Activated CD4-positive, alpha-beta T cell treated with anti-CD3 and anti-CD28 coated beads, Interleukin-2, amount 10 ng/mL, durations not matched to agents 7 days and 5 days (primary cell): ENCODE results near the gene TRPM8. TPM values are rescaled to one million over a fixed set of nuclear protein-coding genes. Genes with fewer than 3 reads are reported as not detected.
A peak's percentile ranks its signal among the peaks of the same experiment; 100 is the strongest.
"Not testable (repeated sequence)": the region's sequence is repeated elsewhere in the genome, so short reads cannot be mapped to it uniquely, and the experiment has no call there.

ENCODE experiments used
- CTCF ChIA-PET: fragments of 350-600 bp; sonication (Branson Sonifier 250); formaldehyde crosslinking; loops from one replicate; lab custom pipeline; 2021; ENCODE audit warnings: antibody characterized with exemption; lab: Charles Lee
- POLR2A ChIA-PET: fragments of 350-600 bp; sonication (Branson Sonifier 250); formaldehyde crosslinking; loops from one replicate; lab custom pipeline; 2021; ENCODE audit warnings: antibody characterized with exemption; lab: Charles Lee
- DNase-seq: peaks from one replicate; pipeline ENCODE4 v3.0.0-alpha.2; 2020
- H3K27ac Mint-ChIP-seq: one replicate; pipeline ENCODE4 v1.8.0; 2021; ENCODE audit warnings: mild to moderate bottlenecking, moderate library complexity, mixed read lengths
- H3K27me3 Mint-ChIP-seq: one replicate; pipeline ENCODE4 v1.8.0; 2021; ENCODE audit warnings: mixed read lengths
- H3K36me3 Mint-ChIP-seq: one replicate; pipeline ENCODE4 v1.8.0; 2021; ENCODE audit warnings: low read depth, mixed read lengths
- H3K4me1 Mint-ChIP-seq: one replicate; pipeline ENCODE4 v1.8.0; 2021; ENCODE audit warnings: mixed read lengths
- H3K4me3 Mint-ChIP-seq: one replicate; pipeline ENCODE4 v1.8.0; 2021; ENCODE audit warnings: mild to moderate bottlenecking, moderate library complexity, mixed read lengths
- H3K9me3 Mint-ChIP-seq: one replicate; pipeline ENCODE4 v1.8.0; 2021; ENCODE audit warnings: mixed read lengths
- total RNA-seq, 2 experiments: library from RNA; stranded (reverse); gene quantifications; one replicate each; pipeline ENCODE4 v1.2.3, GENCODE V29; 2021

Gene TRPM8
- total RNA-seq, 2 experiments from 2014 or later: not detected

- Mint-ChIP-seq H3K36me3 (no peaks in the 10 kb centered on the region), H3K9me3 (no peaks in the 10 kb centered on the region), H3K27me3 (peaks cover 6% of the 10 kb centered on the region), H3K4me3 (no peak overlapping the region), H3K4me1 (peaks cover 6% of the 10 kb centered on the region), H3K27ac (no peak overlapping the region)
- DNase-seq: no peak
- CTCF ChIA-PET: no interaction called here
- POLR2A ChIA-PET: no interaction called here
Observed at GRCh38 chr2:233967164-233967563, 50.0 kb downstream of the TRPM8 start.

- ChIA-PET POLR2A (no interaction called here), CTCF (no interaction called here)
- Mint-ChIP-seq H3K27ac (no peak overlapping the region), H3K36me3 (no peaks in the 10 kb centered on the region), H3K27me3 (peaks cover 6% of the 10 kb centered on the region), H3K9me3 (no peaks in the 10 kb centered on the region), H3K4me1 (peaks cover 6% of the 10 kb centered on the region), H3K4me3 (no peak overlapping the region)
- peak; percentile 16 for DNase-seq
Observed at GRCh38 chr2:233968556-233968955, 51.4 kb downstream of the TRPM8 start.

GRCh38 chr2:233972460-233972859, 55.3 kb downstream of the TRPM8 start:
- H3K36me3 Mint-ChIP-seq, H3K9me3 Mint-ChIP-seq, POLR2A ChIA-PET, H3K4me3 Mint-ChIP-seq, H3K27me3 Mint-ChIP-seq, H3K27ac Mint-ChIP-seq, DNase-seq: not testable (repeated sequence)
- CTCF ChIA-PET: interaction anchor here (0.7 kb wide), 1 partner anchor 159 kb away, joined by 3 read pairs; no protein-coding TSS in a partner anchor
- H3K4me1 Mint-ChIP-seq: peaks cover 20% of the 10 kb centered on the region

GRCh38 chr2:233972941-233973575, 55.9 kb downstream of the TRPM8 start:
- Mint-ChIP-seq H3K27me3 (peaks cover 8% of the 10 kb centered on the region), H3K9me3 (no peaks in the 10 kb centered on the region), H3K36me3 (no peaks in the 10 kb centered on the region), H3K4me1 (peaks cover 25% of the 10 kb centered on the region), H3K4me3 (no peak overlapping the region), H3K27ac (no peak overlapping the region)
- CTCF ChIA-PET: interaction anchor here (0.6 to 1.2 kb wide), 3 partner anchors 10 to 158 kb away, joined by 3 to 4 read pairs (median 3); no protein-coding TSS in a partner anchor
- POLR2A ChIA-PET: no interaction called here
- DNase-seq: no peak

- POLR2A ChIA-PET: no interaction called here
- Mint-ChIP-seq H3K4me3 (no peak overlapping the region), H3K36me3 (no peaks in the 10 kb centered on the region), H3K9me3 (no peaks in the 10 kb centered on the region), H3K27ac (no peak overlapping the region), H3K4me1 (peaks cover 27% of the 10 kb centered on the region), H3K27me3 (peaks cover 8% of the 10 kb centered on the region)
- DNase-seq: no peak
- CTCF ChIA-PET: interaction anchor here (1.2 to 1.6 kb wide), 2 partner anchors 11 to 16 kb away, joined by 3 to 7 read pairs; no protein-coding TSS in a partner anchor
Observed at GRCh38 chr2:233973786-233974185, 56.6 kb downstream of the TRPM8 start.

GRCh38 chr2:233974530-233975071, 57.4 kb downstream of the TRPM8 start:
- H3K9me3 Mint-ChIP-seq: no peaks in the 10 kb centered on the region
- ChIA-PET POLR2A (no interaction called here), CTCF (interaction anchor here (1.0 to 1.6 kb wide), 3 partner anchors 9 to 15 kb away, joined by 3 to 7 read pairs (median 3); no protein-coding TSS in a partner anchor)
- no peak overlapping the region for H3K27ac Mint-ChIP-seq
- peaks cover 30% of the 10 kb centered on the region for H3K4me1 Mint-ChIP-seq
- H3K36me3 Mint-ChIP-seq: no peaks in the 10 kb centered on the region
- DNase-seq: no peak
- peaks cover 8% of the 10 kb centered on the region for H3K27me3 Mint-ChIP-seq
- no peak overlapping the region for H3K4me3 Mint-ChIP-seq

- Mint-ChIP-seq H3K27ac (no peak overlapping the region), H3K27me3 (peaks cover 3% of the 10 kb centered on the region), H3K4me3 (no peak overlapping the region), H3K4me1 (peaks cover 31% of the 10 kb centered on the region), H3K36me3 (no peaks in the 10 kb centered on the region), H3K9me3 (no peaks in the 10 kb centered on the region)
- no peak for DNase-seq
- CTCF ChIA-PET: no interaction called here
- POLR2A ChIA-PET: no interaction called here
Observed at GRCh38 chr2:233976087-233976486, 58.9 kb downstream of the TRPM8 start.

- POLR2A ChIA-PET: no interaction called here
- no peak overlapping the region for H3K27ac Mint-ChIP-seq
- no peak overlapping the region for H3K4me3 Mint-ChIP-seq
Observed at GRCh38 chr2:233976690-233977294, 59.6 kb downstream of the TRPM8 start.

GRCh38 chr2:233977296-233977837, 60.2 kb downstream of the TRPM8 start:
- H3K9me3 Mint-ChIP-seq: no peaks in the 10 kb centered on the region
- ChIA-PET POLR2A (no interaction called here), CTCF (interaction anchor here (1.0 to 2.0 kb wide), 3 partner anchors 13 to 156 kb away, joined by 3 to 4 read pairs (median 3); no protein-coding TSS in a partner anchor)
- DNase-seq: no peak
- peaks cover 5% of the 10 kb centered on the region for H3K27me3 Mint-ChIP-seq
- peaks cover 32% of the 10 kb centered on the region for H3K4me1 Mint-ChIP-seq
- H3K36me3 Mint-ChIP-seq: no peaks in the 10 kb centered on the region
- no peak overlapping the region for H3K27ac Mint-ChIP-seq
- no peak overlapping the region for H3K4me3 Mint-ChIP-seq

More at GRCh38 chr2:233976690-233977294, 59.6 kb downstream of the TRPM8 start:
- Mint-ChIP-seq H3K9me3 (no peaks in the 10 kb centered on the region), H3K27me3 (peaks cover 5% of the 10 kb centered on the region), H3K36me3 (no peaks in the 10 kb centered on the region), H3K4me1 (peaks cover 32% of the 10 kb centered on the region)
- DNase-seq: peak; percentile 56
- CTCF ChIA-PET: interaction anchor here (1.0 to 2.0 kb wide), 3 partner anchors 12 to 157 kb away, joined by 3 to 4 read pairs (median 3); no protein-coding TSS in a partner anchor

- H3K27ac Mint-ChIP-seq: no peak overlapping the region
- peaks cover 9% of the 10 kb centered on the region for H3K27me3 Mint-ChIP-seq
- no peak overlapping the region for H3K4me3 Mint-ChIP-seq
- ChIA-PET CTCF (no interaction called here), POLR2A (no interaction called here)
- peaks cover 3% of the 10 kb centered on the region for H3K36me3 Mint-ChIP-seq
- no peak for DNase-seq
- no peaks in the 10 kb centered on the region for H3K9me3 Mint-ChIP-seq
- H3K4me1 Mint-ChIP-seq: peaks cover 29% of the 10 kb centered on the region
Observed at GRCh38 chr2:233979748-233980147, 62.6 kb downstream of the TRPM8 start.

GRCh38 chr2:233980955-233981561, 63.9 kb downstream of the TRPM8 start:
- POLR2A ChIA-PET: interaction anchor here (1.1 kb wide), 1 partner anchor 114 kb away, joined by 6 read pairs; no protein-coding TSS in a partner anchor
- Mint-ChIP-seq H3K27ac (no peak overlapping the region), H3K36me3 (peaks cover 3% of the 10 kb centered on the region), H3K9me3 (peaks cover 1% of the 10 kb centered on the region), H3K4me3 (no peak overlapping the region), H3K4me1 (peaks cover 27% of the 10 kb centered on the region), H3K27me3 (peaks cover 9% of the 10 kb centered on the region)
- CTCF ChIA-PET: no interaction called here
- no peak for DNase-seq

- no peak overlapping the region for H3K4me3 Mint-ChIP-seq
- peaks cover 3% of the 10 kb centered on the region for H3K36me3 Mint-ChIP-seq
- H3K27ac Mint-ChIP-seq: no peak overlapping the region
- DNase-seq: no peak
- peaks cover 24% of the 10 kb centered on the region for H3K4me1 Mint-ChIP-seq
- ChIA-PET POLR2A (interaction anchor here (1.1 kb wide), 1 partner anchor 113 kb away, joined by 6 read pairs; no protein-coding TSS in a partner anchor), CTCF (interaction anchor here (0.6 kb wide), 1 partner anchor 267 kb away, joined by 3 read pairs; no protein-coding TSS in a partner anchor)
- H3K9me3 Mint-ChIP-seq: peaks cover 1% of the 10 kb centered on the region
- H3K27me3 Mint-ChIP-seq: peaks cover 9% of the 10 kb centered on the region
Observed at GRCh38 chr2:233981574-233982420, 64.6 kb downstream of the TRPM8 start.
